Eye (tissue), 1 donor: ENCODE measurements around the gene EEIG2.

Experiments
- DNase-seq: peaks from one replicate; pipeline ENCODE4 v3.0.0-alpha.2; 2015

EEIG2 gene

DNA sequence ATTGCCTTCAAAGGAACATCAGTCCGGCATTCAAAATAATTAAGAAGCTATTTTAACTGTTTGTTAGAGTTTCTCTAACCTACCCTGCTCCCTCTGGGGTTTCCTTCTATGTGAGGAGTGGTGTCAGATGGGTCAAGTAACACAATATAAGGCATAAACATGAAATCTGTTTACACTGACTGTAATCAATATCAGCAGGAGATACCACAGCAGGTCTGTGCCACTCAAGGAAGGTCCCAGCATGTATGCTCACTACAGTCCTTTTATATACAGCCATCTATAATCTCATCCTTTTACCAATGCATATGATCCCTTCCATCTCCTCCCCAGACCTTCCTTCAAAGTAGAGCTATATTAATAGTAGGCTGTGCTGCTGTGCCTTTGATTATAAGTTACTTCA lies 25.4 kb downstream of the EEIG2 start:
- no peak for DNase-seq

DNA sequence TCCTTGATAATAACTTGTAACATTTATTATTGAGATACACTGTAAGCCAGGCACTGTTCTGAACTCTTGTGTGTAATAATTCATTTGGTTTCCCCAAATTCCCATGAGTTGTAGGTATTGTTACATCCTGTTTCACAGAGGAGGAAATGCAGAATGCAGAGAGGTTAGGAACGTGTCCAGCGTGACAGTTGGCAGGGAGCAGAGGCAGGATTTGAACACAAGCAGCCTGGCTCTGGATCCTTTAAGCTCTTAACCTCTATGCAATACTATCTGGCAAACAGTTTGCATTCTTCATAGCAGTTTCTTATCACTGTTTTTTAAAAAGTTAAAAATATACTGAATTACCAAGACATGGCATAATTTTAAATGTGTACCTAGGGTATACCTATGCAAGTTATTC lies 30.5 kb downstream of the EEIG2 start:
- DNase-seq = no peak

- DNase-seq = peak; percentile 47
Observed at GRCh38 chr1:108590957-108591356, 31.1 kb downstream of the EEIG2 start.

DNA sequence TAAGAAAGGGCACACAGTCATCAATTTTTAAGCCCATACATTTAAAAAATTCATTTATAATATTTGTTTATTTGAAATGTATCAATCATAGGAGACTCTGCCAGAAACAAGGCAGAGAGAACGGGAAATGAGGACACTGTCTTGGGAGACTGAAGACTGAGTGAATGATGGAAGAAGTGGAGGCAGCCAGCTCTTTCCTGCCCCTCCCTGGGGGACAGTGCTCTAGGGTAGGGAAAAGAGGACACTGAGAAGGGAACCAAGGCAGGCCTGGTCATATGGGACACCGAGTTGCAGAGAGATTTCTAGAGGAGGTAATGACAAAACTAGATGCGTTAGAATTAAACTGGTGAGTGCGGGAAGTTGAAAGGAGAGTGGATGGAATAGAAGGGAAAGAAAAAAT lies 31.6 kb downstream of the EEIG2 start:
- DNase-seq = no peak

DNA sequence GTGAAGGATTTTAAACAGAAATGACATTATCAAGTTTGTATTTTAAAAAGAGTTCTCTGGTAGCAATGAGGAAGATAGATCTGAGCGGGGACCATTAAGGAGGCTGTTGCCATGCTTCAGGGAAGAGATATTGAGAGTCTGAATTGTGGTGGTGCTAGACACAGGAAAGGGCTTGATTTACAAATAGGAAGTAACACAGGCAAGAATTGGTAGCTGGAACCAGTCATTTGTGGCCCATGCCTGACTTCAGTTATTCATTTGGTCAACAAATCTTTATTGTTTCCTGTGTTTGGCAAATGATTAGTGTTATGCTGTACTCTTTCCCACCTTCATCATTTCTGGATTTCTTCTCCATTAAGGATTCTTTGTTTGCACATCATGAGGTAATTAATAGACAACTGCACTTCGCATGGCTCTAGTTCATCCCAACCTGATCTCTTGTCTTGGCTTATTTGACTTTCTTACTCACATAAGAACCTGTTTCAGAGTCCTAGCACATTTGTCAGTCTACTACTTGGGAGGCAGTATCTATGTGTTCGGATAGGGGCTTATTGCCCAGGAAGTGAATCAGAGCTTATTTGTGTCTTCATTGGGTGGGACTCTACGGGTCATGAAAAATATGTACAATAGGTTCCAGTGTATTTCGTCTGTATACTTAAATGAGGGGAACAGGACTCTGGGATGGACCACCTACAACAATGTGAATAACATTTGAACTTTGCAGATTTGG lies 32.3 kb downstream of the EEIG2 start:
- DNase-seq = no peak

- no peak for DNase-seq
Observed at GRCh38 chr1:108593448-108593847, 33.5 kb downstream of the EEIG2 start.

- DNase-seq = peak; percentile 78
Observed at GRCh38 chr1:108595507-108595906, 35.6 kb downstream of the EEIG2 start.

DNA sequence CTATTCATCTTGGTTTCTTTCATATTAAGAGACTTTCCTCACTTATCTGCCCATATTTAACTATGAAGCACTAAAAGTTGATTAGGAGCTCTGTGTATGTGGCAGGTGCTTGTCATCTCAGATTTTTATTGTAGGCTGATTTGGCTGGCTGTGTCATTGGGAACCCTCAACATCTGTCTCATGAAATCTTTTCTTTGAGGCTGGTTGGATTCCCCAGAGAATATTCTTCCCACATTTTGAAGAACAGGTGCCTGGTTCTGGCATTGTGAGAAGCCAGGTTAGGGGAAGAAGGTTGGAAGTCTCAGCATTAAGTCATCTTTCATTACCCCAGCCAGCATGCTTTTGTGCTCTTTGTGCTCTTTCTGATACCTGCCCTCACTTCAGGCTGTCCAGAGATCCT lies 37.1 kb downstream of the EEIG2 start:
- DNase-seq = no peak

DNA sequence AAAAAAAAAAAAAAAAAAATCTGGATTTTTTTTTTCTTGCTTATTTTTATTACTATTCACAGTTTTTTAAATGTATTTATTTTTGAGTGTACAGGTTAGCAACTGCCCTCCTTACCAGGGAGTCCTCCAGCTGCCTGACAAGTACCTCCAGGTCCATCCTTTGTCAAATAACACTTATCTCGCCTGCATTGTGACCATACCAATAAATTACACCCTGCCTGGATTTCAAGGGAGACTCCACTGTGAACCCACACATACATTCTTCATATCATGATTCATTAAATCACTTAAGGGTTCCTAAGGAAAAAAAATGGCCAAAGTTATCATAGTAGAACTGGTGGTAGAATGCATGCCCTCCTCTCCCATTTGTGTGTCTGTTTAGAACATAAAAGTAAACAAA lies 38.4 kb downstream of the EEIG2 start:
- no peak for DNase-seq

DNA sequence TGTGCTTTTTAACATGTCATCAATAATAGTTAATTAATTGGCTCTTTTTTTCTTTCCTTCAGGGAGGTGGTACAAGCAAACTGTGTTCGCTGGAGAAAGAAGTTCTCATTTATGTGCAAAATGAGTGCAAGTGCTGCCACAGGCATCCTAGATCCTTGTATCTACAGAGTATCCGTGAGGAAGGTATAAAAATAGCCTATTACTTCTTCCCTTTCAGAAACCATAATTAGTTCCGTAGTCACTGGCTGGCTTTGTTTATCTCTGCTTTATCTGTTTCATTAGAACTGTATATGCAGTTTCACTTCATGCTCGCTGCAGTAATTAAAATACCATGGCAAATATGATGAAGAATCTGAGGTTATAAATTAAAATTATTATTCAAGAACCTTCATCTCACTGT lies 40.6 kb downstream of the EEIG2 start:
- no peak for DNase-seq

DNA sequence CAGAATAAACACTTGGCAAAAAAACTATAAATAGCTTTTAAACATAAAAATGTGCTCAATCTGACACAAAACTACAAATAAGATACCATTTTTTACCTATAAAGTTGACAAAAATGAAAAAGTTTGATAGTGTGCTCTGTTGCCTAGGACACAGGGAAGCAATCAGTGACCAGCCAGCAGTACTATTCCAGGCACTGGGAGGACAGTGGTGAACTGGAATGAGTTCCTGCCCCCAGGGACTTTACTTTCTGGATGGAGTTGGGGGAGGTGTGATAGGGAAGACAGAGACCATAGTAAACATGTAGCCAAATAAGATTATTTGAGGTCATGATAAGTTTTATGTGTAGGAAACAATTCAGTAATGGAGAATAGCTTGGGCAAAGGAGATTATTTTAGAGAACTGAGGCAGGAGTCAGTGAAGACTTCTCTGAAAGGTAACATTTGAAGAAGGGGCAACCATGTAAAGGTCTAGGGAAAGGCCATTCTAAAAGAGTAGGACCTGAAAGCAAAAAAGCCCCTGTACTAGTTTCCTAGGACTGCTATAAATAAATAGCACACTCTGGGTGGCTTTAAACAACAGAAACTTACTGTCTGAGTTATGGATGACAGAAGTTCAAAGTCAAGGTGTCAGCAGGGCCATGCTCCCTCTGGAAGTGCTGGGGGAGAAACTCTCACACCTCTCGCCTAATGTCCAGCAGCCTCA lies 42.0 kb downstream of the EEIG2 start:
- DNase-seq = no peak

DNA sequence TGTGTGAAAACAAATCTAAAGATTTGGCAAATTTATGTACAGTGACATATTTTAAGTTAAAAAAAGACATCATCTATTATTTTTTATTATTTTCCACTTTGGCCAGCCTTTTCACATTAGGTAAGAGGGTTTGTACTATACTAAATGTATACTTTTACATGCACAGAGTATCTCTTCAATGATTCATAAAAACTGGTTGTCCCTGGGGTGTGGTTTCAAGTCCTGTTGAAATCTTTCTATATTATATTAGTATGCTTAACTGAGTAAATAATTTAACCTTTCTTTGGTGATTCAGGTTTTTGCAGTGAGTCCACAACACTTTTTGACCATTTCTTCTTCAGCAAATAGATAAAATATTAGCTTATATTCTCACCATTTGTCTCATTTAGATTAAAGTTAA lies 45.7 kb downstream of the EEIG2 start:
- DNase-seq = no peak

DNA sequence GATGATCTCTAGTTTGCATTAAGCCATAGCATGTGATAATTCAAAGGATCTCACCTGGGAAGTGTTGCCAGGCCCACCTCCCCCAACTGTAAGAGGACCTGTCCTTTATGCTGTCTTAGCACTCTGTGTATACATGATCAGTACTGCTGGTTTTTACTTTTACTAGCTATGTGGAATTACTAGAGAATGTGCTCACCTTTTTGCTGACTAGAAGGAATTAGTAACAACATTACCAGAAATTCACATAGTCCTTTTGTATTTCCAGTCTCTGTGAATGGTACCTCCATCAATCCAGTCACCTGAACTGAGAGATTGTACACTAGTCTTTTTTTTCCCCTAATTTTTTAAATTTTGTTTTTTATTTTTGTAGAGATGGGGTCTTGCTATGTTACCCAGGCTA lies 46.6 kb downstream of the EEIG2 start:
- no peak for DNase-seq

- peak; percentile 35 for DNase-seq
Observed at GRCh38 chr1:108609483-108610049, 49.7 kb downstream of the EEIG2 start.
